A673 (cell line): ENCODE measurements around the gene ANTXRL. TPM values are rescaled to one million over a fixed set of nuclear protein-coding genes. Genes with fewer than 3 reads are reported as not detected.

Experiments used
- BruUV-seq: library from RNA; stranded (reverse); fragments of 400-500 nt; replicated peaks from 2 replicates; lab custom pipeline; 2021; lab: Mats Ljungman, UMichigan
- CTCF ChIA-PET: fragments of 300-600 bp; sonication (Branson Sonifier 250); formaldehyde crosslinking; loops from one replicate; lab custom pipeline; 2022; ENCODE audit warnings: antibody characterized with exemption; lab: Charles Lee
- POLR2A ChIA-PET: fragments of 300-600 bp; sonication (Branson Sonifier 250); formaldehyde crosslinking; loops from one replicate; lab custom pipeline; 2022; ENCODE audit warnings: antibody characterized with exemption; ENCODE audit not compliant: low non-redundant PET; lab: Charles Lee
- DNase-seq: peaks from one replicate; pipeline ENCODE4 v3.0.0-alpha.2; 2015; ENCODE audit warnings: low spot score
- H3K27ac ChIP-seq: fragments of 200-600 bp; sonication (generic); 2 replicates; pipeline ENCODE4 v1.5.1; 2016; ENCODE audit warnings: mixed run types, low read depth, mild to moderate bottlenecking, mixed read lengths, antibody characterized with exemption, low read length; ENCODE audit not compliant: poor library complexity, severe bottlenecking
- H3K27me3 ChIP-seq: fragments of 200-600 bp; sonication (generic); replicated peaks from 2 replicates; pipeline ENCODE4 v1.6.1; 2017; ENCODE audit warnings: mixed run types, low read depth, mild to moderate bottlenecking, mixed read lengths, antibody characterized with exemption, low read length; ENCODE audit not compliant: insufficient read depth, poor library complexity
- H3K36me3 ChIP-seq: fragments of 200-600 bp; sonication (generic); 2 replicates; pipeline ENCODE4 v1.6.1; 2016; ENCODE audit warnings: mixed run types, mild to moderate bottlenecking, mixed read lengths, antibody characterized with exemption, low read length; ENCODE audit not compliant: insufficient read depth, poor library complexity, severe bottlenecking
- H3K4me1 ChIP-seq: fragments of 200-600 bp; sonication (generic); 2 replicates; pipeline ENCODE4 v1.6.1; 2017; ENCODE audit warnings: mixed run types, mild to moderate bottlenecking, mixed read lengths, antibody characterized with exemption, low read length; ENCODE audit not compliant: insufficient read depth, poor library complexity, severe bottlenecking
- H3K4me3 ChIP-seq: fragments of 200-600 bp; sonication (generic); 2 replicates; pipeline ENCODE4 v1.5.1; 2016; ENCODE audit warnings: low read depth, mixed run types, mild to moderate bottlenecking, mixed read lengths, low read length; ENCODE audit not compliant: poor library complexity, severe bottlenecking
- H3K9me3 ChIP-seq: fragments of 200-600 bp; sonication (generic); 2 replicates; pipeline ENCODE4 v1.6.1; 2016; ENCODE audit warnings: mixed run types, low read depth, mild to moderate bottlenecking, mixed read lengths, antibody characterized with exemption, low read length; ENCODE audit not compliant: poor library complexity, severe bottlenecking
- CTCF ChIP-seq: fragments of 300-800, 200-600 bp; sonication (generic); conservative IDR thresholded peaks from 2 replicates; pipeline ENCODE4 v1.5.1; 2017; ENCODE audit warnings: low read depth, mild to moderate bottlenecking, antibody characterized with exemption, low read length, moderate library complexity, mixed read lengths
- EZH2 ChIP-seq: fragments of 200-600 bp; sonication (generic); IDR thresholded peaks from 2 replicates; pipeline ENCODE4 v1.6.1; 2017; ENCODE audit warnings: borderline replicate concordance, low read depth, mild to moderate bottlenecking, mixed read lengths, antibody characterized with exemption, low read length; ENCODE audit not compliant: poor library complexity, severe bottlenecking
- intact Hi-C: fragments of 100-400 bp; cut with micrococcal nuclease; formaldehyde crosslinking; loops from one replicate; pipeline ENCODE4 v1.10.0; 2022; ENCODE audit not compliant: unreplicated experiment
- total RNA-seq: library from RNA; stranded (reverse); gene quantifications from 2 replicates; pipeline ENCODE4 v1.2.3, GENCODE V29; 2021

The ANTXRL gene
- total RNA-seq, 1 experiment from 2014 or later = not detected

DNA sequence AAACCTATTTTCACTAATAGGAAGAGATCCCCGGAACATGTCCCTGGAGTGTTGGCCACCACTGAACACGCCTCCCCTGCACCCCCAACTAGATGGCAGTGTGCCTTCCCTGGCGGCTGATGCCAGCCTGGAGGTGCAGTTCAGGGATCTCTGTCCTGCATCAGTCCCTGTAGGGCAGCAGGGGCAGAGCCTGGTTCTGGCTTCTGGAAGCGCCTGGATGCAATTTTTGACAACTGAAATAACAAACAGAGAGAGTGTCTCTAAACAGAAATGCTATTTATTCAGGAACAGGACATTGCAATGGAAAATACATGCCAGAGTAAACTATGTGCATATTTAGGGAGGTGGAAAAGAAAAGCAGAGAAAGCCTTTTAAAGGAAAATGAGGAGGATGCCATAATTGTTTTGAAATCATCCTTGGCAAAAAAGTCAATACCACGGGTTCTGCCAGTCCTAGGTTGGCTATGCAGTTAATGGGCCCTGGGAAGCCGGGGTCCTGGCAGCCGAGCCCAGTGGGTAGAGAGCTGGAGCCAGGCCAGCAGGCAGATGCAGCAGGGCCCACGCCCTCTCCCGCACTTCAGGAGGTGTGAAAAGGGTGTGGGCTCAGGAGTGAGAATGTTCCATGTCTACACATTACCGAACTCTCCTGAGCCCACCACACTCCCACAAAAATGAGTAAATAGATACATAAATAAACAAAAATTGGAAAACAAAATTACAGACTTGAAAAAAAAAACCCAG is 18.5 kb downstream of the ANTXRL start:
- no peaks in the 10 kb centered on the region for H3K27me3 ChIP-seq
- DNase-seq = no peak
- H3K36me3 ChIP-seq = no peaks in the 10 kb centered on the region
- H3K9me3 ChIP-seq = no peaks in the 10 kb centered on the region
- ChIA-PET CTCF (no interaction called here), POLR2A (no interaction called here)
- H3K4me1 ChIP-seq = no peaks in the 10 kb centered on the region
- no peak overlapping the region for H3K4me3 ChIP-seq
- BruUV-seq = no TSS peak
- intact Hi-C loops = no loop called here
- TF ChIP-seq EZH2 (no peak), CTCF (no peak)
- H3K27ac ChIP-seq = no peak overlapping the region

GRCh38 chr10:46305986-46306385 is 19.2 kb downstream of the ANTXRL start:
- intact Hi-C loops = no loop called here
- no peak for DNase-seq
- TF ChIP-seq EZH2 (no peak), CTCF (no peak)
- BruUV-seq = no TSS peak
- H3K4me3 ChIP-seq = no peak overlapping the region
- ChIA-PET CTCF (no interaction called here), POLR2A (no interaction called here)
- no peaks in the 10 kb centered on the region for H3K9me3 ChIP-seq
- no peaks in the 10 kb centered on the region for H3K27me3 ChIP-seq
- H3K27ac ChIP-seq = no peak overlapping the region
- no peaks in the 10 kb centered on the region for H3K36me3 ChIP-seq
- no peaks in the 10 kb centered on the region for H3K4me1 ChIP-seq

DNA sequence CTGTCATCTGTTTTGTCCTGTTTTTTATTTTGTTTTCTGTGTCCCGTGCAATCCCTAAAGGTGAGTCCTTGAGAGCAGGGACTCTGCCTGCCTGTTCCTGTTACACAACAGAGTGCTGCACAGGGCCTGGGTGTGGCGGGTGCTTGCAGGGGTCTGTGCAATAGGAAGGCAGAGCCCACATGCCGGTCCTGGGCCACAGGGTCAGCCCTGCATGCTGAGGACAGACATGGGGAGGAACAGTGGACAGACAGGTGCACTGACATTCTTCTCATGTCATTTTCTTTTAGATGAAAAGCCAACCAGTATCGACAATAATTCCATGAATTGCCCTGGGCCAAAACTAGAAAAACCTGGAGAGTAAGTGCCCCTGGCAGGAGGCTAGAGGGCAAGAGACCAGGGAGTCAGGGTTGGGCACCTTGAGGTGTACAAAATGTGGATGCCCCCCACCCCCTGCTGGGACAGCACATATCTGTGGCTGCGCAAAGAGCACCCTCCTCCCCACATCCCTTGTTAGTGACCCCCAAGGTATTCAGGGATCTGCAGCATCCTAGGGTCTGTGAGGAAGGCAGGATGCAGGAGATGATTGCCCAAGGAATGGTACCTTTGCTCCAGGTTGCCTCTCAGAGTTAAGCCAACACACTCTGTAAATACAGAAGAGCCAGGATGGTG is 19.9 kb downstream of the ANTXRL start:
- no TSS peak for BruUV-seq
- Histone ChIP-seq H3K27me3 (no peaks in the 10 kb centered on the region), H3K27ac (no peak overlapping the region), H3K36me3 (no peaks in the 10 kb centered on the region), H3K9me3 (no peaks in the 10 kb centered on the region), H3K4me1 (no peaks in the 10 kb centered on the region), H3K4me3 (no peak overlapping the region)
- ChIA-PET POLR2A (no interaction called here), CTCF (no interaction called here)
- DNase-seq = no peak
- intact Hi-C loops = no loop called here
- no peak for TF ChIP-seq EZH2
- no peak for TF ChIP-seq CTCF
